A673 (cell line): Measurements from ENCODE around the gene TMEM178B. TPM values are rescaled to one million over a fixed set of nuclear protein-coding genes. Genes with fewer than 3 reads are reported as not detected.

Source experiments
- BruUV-seq: library from RNA; stranded (reverse); fragments of 400-500 nt; replicated peaks from 2 replicates; lab custom pipeline; 2021; lab: Mats Ljungman, UMichigan
- CTCF ChIA-PET: fragments of 300-600 bp; sonication (Branson Sonifier 250); formaldehyde crosslinking; loops from one replicate; lab custom pipeline; 2022; ENCODE audit warnings: antibody characterized with exemption; lab: Charles Lee
- POLR2A ChIA-PET: fragments of 300-600 bp; sonication (Branson Sonifier 250); formaldehyde crosslinking; loops from one replicate; lab custom pipeline; 2022; ENCODE audit warnings: antibody characterized with exemption; ENCODE audit not compliant: low non-redundant PET; lab: Charles Lee
- DNase-seq: peaks from one replicate; pipeline ENCODE4 v3.0.0-alpha.2; 2015; ENCODE audit warnings: low spot score
- H3K27ac ChIP-seq: fragments of 200-600 bp; sonication (generic); 2 replicates; pipeline ENCODE4 v1.5.1; 2016; ENCODE audit warnings: mixed run types, low read depth, mild to moderate bottlenecking, mixed read lengths, antibody characterized with exemption, low read length; ENCODE audit not compliant: poor library complexity, severe bottlenecking
- H3K27me3 ChIP-seq: fragments of 200-600 bp; sonication (generic); replicated peaks from 2 replicates; pipeline ENCODE4 v1.6.1; 2017; ENCODE audit warnings: mixed run types, low read depth, mild to moderate bottlenecking, mixed read lengths, antibody characterized with exemption, low read length; ENCODE audit not compliant: insufficient read depth, poor library complexity
- H3K36me3 ChIP-seq: fragments of 200-600 bp; sonication (generic); 2 replicates; pipeline ENCODE4 v1.6.1; 2016; ENCODE audit warnings: mixed run types, mild to moderate bottlenecking, mixed read lengths, antibody characterized with exemption, low read length; ENCODE audit not compliant: insufficient read depth, poor library complexity, severe bottlenecking
- H3K4me1 ChIP-seq: fragments of 200-600 bp; sonication (generic); 2 replicates; pipeline ENCODE4 v1.6.1; 2017; ENCODE audit warnings: mixed run types, mild to moderate bottlenecking, mixed read lengths, antibody characterized with exemption, low read length; ENCODE audit not compliant: insufficient read depth, poor library complexity, severe bottlenecking
- H3K4me3 ChIP-seq: fragments of 200-600 bp; sonication (generic); 2 replicates; pipeline ENCODE4 v1.5.1; 2016; ENCODE audit warnings: low read depth, mixed run types, mild to moderate bottlenecking, mixed read lengths, low read length; ENCODE audit not compliant: poor library complexity, severe bottlenecking
- H3K9me3 ChIP-seq: fragments of 200-600 bp; sonication (generic); 2 replicates; pipeline ENCODE4 v1.6.1; 2016; ENCODE audit warnings: mixed run types, low read depth, mild to moderate bottlenecking, mixed read lengths, antibody characterized with exemption, low read length; ENCODE audit not compliant: poor library complexity, severe bottlenecking
- EZH2 ChIP-seq: fragments of 200-600 bp; sonication (generic); IDR thresholded peaks from 2 replicates; pipeline ENCODE4 v1.6.1; 2017; ENCODE audit warnings: borderline replicate concordance, low read depth, mild to moderate bottlenecking, mixed read lengths, antibody characterized with exemption, low read length; ENCODE audit not compliant: poor library complexity, severe bottlenecking
- intact Hi-C: fragments of 100-400 bp; cut with micrococcal nuclease; formaldehyde crosslinking; loops from one replicate; pipeline ENCODE4 v1.10.0; 2022; ENCODE audit not compliant: unreplicated experiment
- total RNA-seq: library from RNA; stranded (reverse); gene quantifications from 2 replicates; pipeline ENCODE4 v1.2.3, GENCODE V29; 2021
- TF ChIP-seq, protein P1 (sequence below): fragments of 300-800, 200-600 bp; sonication (generic); conservative IDR thresholded peaks from 2 replicates; pipeline ENCODE4 v1.5.1; 2017; ENCODE audit warnings: low read depth, mild to moderate bottlenecking, antibody characterized with exemption, low read length, moderate library complexity, mixed read lengths

The TMEM178B gene
- total RNA-seq, 1 experiment from 2014 or later, result 2.8 TPM

DNA sequence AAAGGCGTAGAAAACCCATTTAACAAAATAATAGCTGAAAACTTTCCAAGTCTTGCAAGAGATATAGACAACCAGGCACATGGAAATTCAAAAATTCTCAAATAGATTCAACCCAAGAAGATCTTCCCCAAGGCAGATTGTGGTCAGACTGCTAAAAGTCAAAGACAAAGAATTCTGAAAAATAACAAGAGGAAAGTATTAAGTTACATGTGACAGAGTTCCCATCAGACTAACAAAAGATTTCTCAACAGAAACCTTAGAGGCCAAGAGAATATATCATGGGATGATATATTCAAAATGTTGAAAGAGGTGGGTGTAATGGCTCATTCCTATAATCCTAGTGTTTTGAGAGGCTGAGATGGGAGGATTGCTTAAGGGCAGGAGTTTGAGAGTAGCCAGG, 59.8 kb downstream of the TMEM178B start:
- Histone ChIP-seq H3K27me3 (no peaks in the 10 kb centered on the region), H3K4me3 (no peak overlapping the region), H3K27ac (no peak overlapping the region), H3K9me3 (no peaks in the 10 kb centered on the region), H3K4me1 (no peaks in the 10 kb centered on the region), H3K36me3 (no peaks in the 10 kb centered on the region)
- TF ChIP-seq EZH2, result no peak
- TF ChIP-seq, protein P1, sequence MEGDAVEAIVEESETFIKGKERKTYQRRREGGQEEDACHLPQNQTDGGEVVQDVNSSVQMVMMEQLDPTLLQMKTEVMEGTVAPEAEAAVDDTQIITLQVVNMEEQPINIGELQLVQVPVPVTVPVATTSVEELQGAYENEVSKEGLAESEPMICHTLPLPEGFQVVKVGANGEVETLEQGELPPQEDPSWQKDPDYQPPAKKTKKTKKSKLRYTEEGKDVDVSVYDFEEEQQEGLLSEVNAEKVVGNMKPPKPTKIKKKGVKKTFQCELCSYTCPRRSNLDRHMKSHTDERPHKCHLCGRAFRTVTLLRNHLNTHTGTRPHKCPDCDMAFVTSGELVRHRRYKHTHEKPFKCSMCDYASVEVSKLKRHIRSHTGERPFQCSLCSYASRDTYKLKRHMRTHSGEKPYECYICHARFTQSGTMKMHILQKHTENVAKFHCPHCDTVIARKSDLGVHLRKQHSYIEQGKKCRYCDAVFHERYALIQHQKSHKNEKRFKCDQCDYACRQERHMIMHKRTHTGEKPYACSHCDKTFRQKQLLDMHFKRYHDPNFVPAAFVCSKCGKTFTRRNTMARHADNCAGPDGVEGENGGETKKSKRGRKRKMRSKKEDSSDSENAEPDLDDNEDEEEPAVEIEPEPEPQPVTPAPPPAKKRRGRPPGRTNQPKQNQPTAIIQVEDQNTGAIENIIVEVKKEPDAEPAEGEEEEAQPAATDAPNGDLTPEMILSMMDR, result no peak
- ChIA-PET POLR2A (no interaction called here), CTCF (no interaction called here)
- BruUV-seq, result no TSS peak
- intact Hi-C loops, result no loop called here
- no peak for DNase-seq

DNA sequence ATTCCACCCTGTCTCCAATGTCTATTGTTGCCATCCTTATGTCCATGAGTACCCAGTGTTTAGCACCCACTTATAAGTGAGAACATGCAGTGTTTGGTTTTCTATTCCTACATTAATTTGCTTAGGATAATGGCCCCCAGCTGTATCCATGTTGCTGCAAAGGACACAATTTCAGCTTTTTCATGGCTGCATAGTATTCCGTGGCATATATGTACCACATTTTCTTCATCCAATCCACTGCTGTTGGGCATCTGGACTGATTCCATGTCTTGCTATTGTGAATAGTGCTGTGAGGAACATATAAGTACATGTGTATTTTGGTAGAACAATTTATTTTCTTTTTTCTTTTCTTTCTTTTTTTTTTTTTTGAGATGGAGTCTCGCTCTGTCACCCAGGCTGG, 68.2 kb downstream of the TMEM178B start:
- POLR2A ChIA-PET, result no interaction called here

DNA sequence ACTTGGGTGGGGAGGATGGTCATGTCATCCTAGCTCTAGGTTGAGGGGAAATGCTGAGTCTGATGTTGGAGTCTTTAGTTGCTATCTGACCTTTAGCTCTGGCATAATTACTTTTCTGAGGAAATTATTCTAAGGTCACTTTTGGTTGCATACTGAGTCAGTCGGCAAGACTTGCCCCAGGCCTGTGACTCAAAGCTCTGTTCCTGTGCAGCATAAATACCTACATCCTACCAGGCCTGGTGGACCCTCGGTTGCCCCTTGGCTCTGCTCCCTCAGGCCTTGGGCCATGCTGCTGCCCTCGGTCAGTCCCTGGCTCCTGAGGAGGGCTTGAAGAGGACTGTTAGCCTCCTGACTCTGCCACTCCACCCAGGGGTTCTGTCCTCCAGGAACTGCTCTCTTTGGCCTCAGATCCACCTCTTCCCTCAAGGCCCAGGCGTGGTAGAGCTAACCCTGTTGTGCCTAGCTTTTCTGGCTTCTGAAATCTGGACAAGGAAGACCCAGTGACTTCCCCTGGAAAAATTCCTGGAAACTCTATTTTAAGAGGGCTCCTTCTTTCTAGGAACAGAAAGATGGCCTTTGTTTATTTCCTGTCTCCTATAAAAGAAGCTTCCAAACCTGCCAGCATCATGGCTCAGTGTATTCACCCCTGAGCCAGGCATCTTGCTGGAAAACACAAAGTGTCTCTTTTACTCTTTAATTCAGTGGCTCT, 71.2 kb downstream of the TMEM178B start:
- intact Hi-C loops, result no loop called here
- Histone ChIP-seq H3K27me3 (no peaks in the 10 kb centered on the region), H3K36me3 (no peaks in the 10 kb centered on the region), H3K9me3 (no peaks in the 10 kb centered on the region), H3K27ac (no peak overlapping the region), H3K4me1 (no peaks in the 10 kb centered on the region), H3K4me3 (no peak overlapping the region)
- POLR2A ChIA-PET, result no interaction called here
- CTCF ChIA-PET, result no interaction called here
- BruUV-seq, result no TSS peak
- TF ChIP-seq, protein P1, result no peak
- TF ChIP-seq EZH2, result no peak
- DNase-seq, result no peak

More for the DNA sequence above, 68.2 kb downstream of the TMEM178B start:
- Histone ChIP-seq H3K9me3 (no peaks in the 10 kb centered on the region), H3K27me3 (no peaks in the 10 kb centered on the region), H3K36me3 (no peaks in the 10 kb centered on the region), H3K4me1 (no peaks in the 10 kb centered on the region), H3K27ac (no peak overlapping the region), H3K4me3 (no peak overlapping the region)
- CTCF ChIA-PET, result no interaction called here
- TF ChIP-seq, protein P1, result no peak
- no peak for TF ChIP-seq EZH2
- no TSS peak for BruUV-seq
- intact Hi-C loops, result no loop called here
- DNase-seq, result no peak
